Measurements from ENCODE around the gene NONO.
"Not testable (repeated sequence)": the region's sequence is repeated elsewhere in the genome, so short reads cannot be mapped to it uniquely, and the experiment has no call there.

NONO gene

DNA sequence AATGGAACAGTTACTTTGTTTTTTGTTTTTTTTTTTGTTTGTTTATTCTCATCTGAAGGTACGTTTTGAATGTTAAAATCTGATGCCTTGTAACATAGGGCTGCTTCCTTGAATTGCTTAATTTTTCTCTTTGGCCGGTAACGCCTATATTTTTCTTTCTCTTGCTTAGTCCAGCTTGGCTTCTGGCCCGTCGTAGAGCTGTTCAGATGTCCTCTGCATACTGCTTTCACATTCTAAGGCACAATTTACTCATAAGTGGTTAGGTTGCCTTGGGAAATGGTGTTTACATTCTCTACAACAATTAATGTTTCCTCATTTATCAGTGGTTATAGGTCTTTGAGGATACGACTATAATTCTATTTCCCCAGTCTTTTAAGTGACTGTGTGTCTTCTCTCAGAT, 7.9 kb downstream of the NONO start:
- DNase-seq (ENCODE audit: low spot score): no peak

DNA sequence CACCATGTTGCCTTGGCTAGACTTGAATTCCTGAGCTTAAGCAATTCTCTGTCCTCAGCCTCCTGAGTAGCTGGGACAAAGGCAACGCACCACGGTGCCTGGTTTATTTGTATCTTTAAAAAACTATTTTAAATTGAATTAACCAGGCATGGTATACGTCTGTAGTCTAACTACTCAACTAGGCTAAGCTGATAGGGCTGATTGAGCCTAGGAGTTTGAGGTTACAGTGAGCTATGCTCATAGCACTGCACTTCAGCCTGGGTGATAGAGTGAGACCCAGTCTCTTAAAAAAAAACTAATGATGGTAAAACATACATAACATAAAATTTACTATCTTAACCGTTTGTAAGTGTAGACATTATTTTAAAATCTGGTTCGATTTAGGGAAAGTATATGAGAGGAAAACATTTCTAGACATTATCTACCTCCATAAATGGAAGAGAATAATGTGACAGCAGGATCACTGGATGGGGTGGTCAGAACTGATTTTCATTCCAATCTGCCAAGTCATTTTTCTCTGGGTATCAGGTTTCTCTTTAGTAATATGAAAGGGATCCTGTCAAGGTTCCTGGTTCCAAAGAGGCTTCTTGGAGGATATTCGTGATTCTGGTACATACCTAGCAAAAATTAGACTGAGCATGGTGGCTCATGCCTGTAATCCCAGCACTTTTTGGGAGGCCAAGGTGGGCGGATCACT, 9.4 kb downstream of the NONO start:
- no peak for DNase-seq (ENCODE audit: low spot score)

DNA sequence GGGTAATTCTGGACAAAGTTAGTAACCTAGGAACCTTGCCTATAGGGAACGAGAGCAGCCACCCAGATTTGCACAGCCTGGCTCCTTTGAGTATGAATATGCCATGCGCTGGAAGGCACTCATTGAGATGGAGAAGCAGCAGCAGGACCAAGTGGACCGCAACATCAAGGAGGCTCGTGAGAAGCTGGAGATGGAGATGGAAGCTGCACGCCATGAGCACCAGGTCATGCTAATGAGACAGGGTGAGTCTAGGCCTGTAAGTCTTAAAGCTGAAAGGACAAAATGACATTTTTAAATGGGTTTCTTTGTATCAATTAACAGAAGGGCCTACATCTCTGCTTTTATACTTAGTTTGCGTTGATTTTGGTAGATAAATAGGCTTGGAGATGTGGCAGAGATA, 13.4 kb downstream of the NONO start:
- no peak for DNase-seq (ENCODE audit: low spot score)

DNA sequence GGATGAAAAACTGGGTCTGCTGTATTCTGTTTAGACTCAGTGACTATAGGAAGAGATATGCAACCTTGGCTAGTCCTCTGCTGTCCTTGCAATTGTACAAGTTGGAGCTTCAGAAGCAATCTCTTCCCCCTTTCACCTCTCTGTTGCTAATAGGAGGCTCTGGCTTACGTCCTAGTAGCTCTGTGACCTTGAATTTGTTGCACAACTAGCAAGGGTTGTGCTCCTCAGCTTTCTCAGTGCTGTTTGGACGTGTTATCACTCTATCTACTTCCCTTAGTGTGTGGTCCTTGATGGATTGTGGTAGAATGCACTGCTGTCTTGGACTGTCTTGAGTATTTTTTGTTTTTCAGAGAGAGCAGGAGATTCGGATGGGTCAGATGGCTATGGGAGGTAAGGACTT, 14.7 kb downstream of the NONO start:
- no peak for DNase-seq (ENCODE audit: low spot score)

DNA sequence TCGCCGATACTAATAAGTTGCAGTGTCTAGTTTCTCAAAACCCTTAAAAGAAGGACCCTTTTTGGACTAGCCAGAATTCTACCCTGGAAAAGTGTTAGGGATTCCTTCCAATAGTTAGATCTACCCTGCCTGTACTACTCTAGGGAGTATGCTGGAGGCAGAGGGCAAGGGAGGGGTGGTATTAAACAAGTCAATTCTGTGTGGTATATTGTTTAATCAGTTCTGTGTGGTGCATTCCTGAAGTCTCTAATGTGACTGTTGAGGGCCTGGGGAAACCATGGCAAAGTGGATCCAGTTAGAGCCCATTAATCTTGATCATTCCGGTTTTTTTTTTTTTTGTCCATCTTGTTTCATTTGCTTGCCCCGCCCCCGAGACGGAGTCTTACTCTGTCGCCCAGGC, 16.6 kb downstream of the NONO start:
- not testable (repeated sequence) for DNase-seq (ENCODE audit: low spot score)

DNA sequence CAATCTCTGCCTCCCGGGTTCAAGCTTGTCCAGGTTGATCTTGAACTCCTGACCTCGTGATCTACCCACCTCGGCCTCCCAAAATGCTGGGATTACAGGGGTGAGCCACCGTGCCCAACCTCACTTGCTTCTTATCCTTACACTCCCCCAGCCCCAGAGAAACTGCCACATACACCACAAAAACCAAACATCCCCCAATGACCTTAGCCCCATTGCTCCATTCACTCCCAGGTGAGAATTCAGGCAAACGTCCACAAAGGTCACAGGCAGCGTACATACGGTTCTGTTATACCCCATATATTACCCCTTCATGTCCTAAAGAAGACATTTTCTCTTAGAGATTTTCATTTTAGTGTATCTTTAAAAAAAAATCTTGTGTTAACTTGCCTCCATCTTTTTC, 17.1 kb downstream of the NONO start:
- not testable (repeated sequence) for DNase-seq (ENCODE audit: low spot score)

DNA sequence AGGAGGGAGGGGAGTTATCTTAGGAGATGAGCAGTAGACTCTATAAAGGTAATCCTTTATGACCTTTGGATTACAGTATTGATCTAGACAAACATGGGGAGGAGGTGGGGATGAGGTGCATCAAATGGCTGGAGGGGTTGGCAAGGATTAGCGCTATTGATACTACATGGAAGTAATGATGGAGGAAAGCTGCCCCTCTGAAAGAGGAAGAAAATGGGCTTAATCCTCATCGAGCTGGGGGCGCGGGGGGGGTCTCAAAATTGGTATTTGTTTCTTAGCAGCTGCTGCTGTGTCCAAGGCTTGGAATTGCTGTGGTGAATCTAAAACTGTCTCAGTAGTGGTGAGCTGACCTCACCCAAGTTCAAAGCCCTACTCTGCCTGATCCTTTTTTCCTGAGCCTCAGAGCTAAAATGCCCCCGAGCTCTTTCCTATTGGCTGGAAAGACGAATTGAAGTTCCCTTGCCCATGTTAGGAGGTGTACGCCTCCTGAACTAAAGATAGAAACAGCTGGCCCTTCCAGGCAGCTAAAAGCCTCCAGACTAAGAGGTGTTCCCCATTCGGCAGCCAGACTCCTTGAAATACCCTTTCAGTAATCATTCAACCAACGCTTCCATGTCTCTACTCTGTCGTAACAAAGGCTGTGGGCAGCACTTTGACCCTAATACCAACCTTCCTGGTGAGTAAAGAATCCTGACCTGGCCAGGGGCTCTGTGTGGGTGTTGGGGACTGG, 17.9 kb downstream of the NONO start, which contains the start of gene ITGB1BP2:
TSS of gene ITGB1BP2 (plus strand) at position 556 of the 730 bp plus-strand sequence. CDS start at position 613, 57 bp downstream.
- no peak for DNase-seq (ENCODE audit: low spot score)

DNA sequence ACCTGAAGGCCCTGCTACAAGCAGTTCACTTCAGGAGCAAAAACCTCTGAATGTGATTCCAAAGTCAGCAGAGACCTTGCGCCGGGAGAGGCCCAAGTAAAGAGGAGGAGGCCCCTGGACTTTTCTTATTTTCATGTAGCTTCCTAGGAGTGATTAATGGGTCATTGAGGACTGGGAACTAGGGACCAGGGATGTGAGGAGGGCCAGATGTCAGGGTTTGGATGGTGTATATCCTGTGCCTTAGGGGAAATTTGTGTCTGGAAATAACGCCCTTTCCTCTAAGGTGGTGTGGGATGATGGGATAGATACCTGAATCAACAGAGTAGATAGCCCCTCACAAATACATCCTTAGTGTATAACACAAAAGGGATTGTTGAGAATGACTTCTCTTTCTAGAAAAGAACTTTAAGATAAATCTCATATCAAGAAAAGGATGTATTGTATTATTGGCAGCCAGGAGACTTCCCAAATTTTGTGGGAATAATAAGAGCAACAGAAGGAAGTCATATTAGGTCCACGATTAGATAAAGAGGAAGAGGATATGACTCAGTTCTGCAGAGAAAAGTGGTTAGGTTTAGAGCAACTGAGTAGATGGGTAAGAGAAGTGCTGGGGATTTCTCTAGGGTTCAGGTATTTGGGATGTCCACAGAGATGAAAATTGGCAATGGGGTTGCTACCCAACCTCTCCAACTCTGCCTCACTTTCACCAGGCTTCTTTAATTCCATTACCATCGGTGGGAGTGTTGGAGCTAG, 19.2 kb downstream of the NONO start:
- DNase-seq (ENCODE audit: low spot score): no peak

DNA sequence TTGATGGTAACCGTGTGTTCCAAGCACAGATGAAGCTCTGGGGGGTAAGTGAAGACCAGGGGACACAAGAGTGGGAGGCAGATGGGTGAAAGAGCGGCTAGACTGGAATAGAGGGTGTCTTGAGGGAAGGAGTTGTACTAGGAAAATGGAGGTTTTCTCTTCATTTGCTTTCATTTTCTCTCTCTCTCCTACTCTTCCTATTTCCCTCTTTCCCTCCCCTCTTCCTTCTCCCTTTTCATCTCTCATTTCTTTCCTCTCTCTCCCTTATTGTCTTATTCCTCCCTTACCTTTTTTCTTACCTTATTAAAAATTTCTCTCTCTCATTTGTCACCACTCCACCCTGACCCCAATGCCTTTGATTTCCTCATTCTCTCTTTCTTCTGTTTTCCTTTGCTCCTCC, 21.1 kb downstream of the NONO start:
- DNase-seq (ENCODE audit: low spot score): no peak

DNA sequence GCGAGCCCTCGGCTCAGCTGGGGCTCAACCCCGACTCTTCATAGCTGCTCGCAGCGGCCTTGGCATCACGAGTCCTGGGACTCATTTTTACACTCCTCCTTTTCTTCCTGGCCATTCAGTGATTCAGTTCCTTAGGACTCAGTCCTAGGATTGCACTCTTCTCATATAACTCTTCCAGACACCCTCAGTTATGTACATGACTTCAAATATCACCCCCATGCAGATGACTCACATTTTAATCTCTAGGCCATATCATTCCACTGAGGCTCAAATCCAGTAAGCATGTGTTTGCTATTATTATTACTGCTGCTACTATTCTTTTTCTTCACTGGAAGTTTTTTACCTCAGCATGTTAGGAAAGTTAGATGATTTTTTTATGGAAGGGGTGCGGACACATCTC, 32.5 kb downstream of the NONO start:
- no peak for DNase-seq (ENCODE audit: low spot score)

DNA sequence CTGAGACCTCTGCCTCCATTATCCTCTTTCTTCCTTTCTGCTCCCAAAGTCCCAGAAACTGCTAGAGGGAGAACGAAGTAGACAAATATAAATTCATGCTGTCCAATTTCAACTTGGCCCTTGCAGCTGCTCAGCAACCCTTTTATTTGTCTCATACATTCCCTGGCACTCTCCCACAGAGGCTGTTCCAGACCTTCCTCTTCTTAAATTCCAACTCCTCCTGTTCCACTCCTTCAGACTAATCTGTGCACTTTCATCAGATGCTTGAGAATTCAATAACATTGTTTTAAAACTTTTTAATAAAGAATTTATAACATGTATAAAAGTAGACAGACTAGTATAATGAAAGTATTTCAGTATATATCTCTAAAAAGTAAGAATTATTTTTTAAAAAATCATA, 33.5 kb downstream of the NONO start:
- not testable (repeated sequence) for DNase-seq (ENCODE audit: low spot score)

DNA sequence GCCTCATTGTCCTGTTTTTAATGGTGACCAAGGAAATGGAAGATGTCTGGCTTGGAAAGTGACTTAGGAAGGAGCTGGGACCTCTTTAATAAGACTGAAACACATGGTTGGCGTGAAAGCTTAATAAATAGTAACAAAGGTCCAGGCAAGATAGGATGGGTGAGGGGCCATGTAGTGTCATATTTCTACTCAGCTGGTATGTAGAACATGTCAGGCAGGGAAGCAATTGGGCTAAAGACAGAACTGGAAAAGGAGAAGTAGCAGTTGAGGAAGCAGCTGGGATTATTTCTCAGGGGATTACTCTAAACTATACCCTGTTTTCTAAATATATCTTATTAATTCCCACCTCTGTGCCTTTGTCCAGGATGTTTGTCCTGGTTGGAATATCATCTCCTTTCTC, 36.7 kb downstream of the NONO start:
- DNase-seq (ENCODE audit: low spot score): no peak

DNA sequence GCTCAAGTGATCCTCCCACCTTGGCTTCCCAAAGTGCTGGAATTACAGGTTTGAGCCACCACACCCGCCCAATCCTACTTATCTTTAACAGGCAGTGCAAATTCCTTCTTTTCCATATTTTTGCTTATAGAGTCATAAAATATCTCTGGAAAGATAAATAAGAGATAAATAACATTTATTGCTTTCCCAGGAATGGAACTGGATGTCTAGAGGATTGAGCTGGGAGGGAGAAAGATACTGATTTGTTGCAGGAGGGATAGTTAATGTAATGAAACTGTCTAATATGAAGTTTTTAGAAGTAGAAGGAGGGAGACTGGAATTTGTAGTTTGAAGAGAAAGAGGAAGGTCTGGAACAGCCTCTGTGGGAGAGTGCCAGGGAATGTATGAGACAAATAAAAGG, 38.3 kb downstream of the NONO start:
- no peak for DNase-seq (ENCODE audit: low spot score)

DNA sequence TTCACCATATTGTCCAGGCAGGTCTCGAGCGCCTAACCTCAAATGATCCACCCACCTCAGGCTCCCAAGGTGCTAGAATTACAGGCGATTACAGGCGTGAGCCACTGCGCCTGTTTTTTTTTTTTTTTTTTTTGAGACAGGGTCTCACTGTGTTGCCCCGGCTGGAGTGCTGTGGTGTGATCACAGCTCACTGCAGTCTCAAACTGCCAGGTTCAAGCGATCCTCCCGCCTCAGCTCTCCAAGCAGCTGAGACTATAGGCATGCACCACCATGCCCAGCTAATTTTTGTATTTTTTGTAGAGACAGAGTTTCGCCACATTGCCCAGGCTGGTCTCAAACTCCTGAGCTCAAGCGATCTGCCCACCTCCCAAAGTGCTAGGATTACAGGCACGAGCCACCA, 41.0 kb downstream of the NONO start:
- DNase-seq (ENCODE audit: low spot score): not testable (repeated sequence)

DNA sequence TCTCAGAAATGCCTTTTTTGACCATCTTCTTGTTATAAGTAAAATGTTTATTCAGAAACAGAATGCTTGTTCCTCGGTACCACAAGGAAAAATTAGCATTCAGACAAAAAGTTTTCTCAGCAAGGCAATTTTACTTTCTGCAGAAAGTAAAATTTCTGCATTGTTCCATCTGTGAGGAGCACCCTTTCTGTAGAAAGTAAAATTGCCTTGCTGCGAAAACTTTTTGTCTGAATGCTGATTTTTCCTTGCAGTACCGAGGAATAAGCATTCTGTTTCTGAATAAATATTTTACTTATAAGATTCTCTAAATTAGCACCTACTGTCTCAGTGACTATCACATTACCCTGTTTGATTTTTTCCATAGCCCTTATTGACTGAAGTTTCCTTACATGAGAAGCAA, 43.0 kb downstream of the NONO start:
- DNase-seq (ENCODE audit: low spot score): no peak

DNA sequence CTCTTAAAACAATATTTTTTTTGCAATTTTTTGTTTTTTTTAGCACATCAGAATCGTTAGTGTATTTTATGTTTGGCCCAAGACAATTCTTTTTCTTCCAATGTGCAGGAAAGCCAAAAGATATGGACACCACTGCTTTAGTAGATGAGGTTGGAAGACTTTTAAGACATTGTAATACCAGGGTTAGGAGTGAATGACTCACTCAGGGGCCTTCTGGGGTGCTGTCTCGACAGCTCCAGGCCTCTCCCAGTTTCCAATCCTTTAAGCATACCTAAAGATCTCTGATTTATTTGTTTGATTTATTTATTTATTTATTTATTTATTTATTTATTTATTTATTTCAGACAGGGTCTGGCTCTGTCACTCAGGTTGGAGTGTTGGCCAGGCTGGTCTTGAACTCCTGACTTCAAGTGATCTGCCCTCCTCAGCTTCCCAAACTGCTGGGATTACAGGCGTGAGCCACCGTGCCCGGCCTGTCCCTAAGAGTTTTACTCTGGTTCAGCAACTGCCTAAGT, 65.8 kb downstream of the NONO start:
- not testable (repeated sequence) for DNase-seq (ENCODE audit: low spot score)

DNA sequence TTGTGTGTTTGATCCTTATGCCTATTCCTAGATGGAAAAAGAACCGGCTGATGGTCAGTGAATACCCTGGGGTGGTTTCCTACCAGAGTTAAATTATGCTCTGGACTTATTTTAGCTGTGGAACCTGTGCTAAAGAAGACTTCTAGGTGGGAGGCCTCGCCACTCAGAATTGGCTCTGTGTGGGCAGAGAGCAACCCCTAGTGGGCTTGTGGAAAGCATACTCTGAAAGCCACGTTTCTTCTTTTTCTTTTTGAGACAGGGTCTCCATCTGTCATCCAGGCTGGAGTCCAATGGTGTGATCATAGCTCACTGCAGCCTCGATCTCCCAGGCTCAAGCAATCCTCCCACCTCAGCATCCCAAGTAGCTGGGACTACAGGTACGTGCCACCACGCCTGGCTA, 66.4 kb downstream of the NONO start:
- DNase-seq (ENCODE audit: low spot score): not testable (repeated sequence)

Data from kidney capillary endothelial cell (primary cell).